Measurements from ENCODE around the gene STRA6. TPM values are rescaled to one million over a fixed set of nuclear protein-coding genes. Genes with fewer than 3 reads are reported as not detected.

Gene STRA6
- total RNA-seq, 3 donors from 2014 or later (not counting 1 experiment from before 2014, with no cell fraction given) = not detected

DNA sequence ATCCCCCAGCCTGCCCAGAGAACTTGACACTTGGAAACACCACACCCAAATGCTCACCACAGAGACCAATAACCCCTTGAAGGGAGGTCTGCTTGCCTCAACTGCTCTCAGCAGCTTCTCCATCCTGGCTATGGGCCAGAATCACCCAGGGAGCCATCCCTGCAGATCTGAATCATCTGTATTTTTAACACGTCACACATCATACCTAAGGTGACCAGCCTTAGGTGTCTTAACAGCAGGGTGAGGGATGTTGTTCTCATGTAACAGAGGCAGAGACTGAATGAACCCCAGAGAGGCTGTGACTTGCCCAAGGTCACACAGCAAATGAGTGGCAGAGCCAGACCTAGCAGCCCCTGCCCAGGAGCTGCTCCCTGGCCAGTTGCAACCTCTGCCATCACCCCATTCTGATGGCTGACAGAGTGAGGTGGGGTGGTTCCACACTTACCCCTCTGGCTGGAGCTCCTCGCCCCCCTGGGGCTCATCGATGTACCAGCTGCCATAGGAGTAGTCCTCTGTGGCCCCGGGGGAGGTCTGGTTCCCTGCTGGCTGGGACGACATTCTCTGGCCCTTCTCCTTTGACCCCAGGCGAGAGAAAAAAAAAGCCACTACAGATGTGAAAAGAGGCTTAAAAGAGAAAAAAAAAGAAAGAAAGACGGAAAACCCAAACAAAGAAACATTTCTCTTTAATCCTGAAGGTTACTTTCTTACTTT is 722 bp downstream of the STRA6 start:
- Mint-ChIP-seq H3K9me3 (no peaks in the 10 kb centered on the region), H3K4me1 (peaks cover 0 to 6% of the 10 kb centered on the region in 2 donors), H3K4me3 (no peak overlapping the region), H3K27ac (no peak overlapping the region), H3K36me3 (no peaks in the 10 kb centered on the region), H3K27me3 (ENCODE audit: low read depth in 2 of 2) (no peaks in the 10 kb centered on the region)
- TF ChIP-seq, protein P1, sequence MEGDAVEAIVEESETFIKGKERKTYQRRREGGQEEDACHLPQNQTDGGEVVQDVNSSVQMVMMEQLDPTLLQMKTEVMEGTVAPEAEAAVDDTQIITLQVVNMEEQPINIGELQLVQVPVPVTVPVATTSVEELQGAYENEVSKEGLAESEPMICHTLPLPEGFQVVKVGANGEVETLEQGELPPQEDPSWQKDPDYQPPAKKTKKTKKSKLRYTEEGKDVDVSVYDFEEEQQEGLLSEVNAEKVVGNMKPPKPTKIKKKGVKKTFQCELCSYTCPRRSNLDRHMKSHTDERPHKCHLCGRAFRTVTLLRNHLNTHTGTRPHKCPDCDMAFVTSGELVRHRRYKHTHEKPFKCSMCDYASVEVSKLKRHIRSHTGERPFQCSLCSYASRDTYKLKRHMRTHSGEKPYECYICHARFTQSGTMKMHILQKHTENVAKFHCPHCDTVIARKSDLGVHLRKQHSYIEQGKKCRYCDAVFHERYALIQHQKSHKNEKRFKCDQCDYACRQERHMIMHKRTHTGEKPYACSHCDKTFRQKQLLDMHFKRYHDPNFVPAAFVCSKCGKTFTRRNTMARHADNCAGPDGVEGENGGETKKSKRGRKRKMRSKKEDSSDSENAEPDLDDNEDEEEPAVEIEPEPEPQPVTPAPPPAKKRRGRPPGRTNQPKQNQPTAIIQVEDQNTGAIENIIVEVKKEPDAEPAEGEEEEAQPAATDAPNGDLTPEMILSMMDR (IDR thresholded peaks at IDR 0.05) = no peak
- H3K36me3 ChIP-seq (ENCODE audit: control insufficient read depth, insufficient read depth, low read length) = no peaks in the 10 kb centered on the region
- H3K4me1 ChIP-seq (ENCODE audit: control insufficient read depth, insufficient read depth, low read length) = no peaks in the 10 kb centered on the region
- H3K4me3 ChIP-seq (ENCODE audit: low read length) = no peak overlapping the region
- WGBS (ENCODE audit: insufficient coverage) = 67% methylated on average over 6 of the region's 7 CpGs
- no peaks in the 10 kb centered on the region for H3K27me3 ChIP-seq (ENCODE audit: control insufficient read depth, insufficient read depth, low read length)
- intact Hi-C loops (cut with micrococcal nuclease) = no loop called here
- no peak overlapping the region for H3K27ac ChIP-seq (ENCODE audit: low read length)
- H3K9me3 ChIP-seq (ENCODE audit: control insufficient read depth, insufficient read depth, low read length) = no peaks in the 10 kb centered on the region
- DNase-seq = no peak
- ATAC-seq = no peak

DNA sequence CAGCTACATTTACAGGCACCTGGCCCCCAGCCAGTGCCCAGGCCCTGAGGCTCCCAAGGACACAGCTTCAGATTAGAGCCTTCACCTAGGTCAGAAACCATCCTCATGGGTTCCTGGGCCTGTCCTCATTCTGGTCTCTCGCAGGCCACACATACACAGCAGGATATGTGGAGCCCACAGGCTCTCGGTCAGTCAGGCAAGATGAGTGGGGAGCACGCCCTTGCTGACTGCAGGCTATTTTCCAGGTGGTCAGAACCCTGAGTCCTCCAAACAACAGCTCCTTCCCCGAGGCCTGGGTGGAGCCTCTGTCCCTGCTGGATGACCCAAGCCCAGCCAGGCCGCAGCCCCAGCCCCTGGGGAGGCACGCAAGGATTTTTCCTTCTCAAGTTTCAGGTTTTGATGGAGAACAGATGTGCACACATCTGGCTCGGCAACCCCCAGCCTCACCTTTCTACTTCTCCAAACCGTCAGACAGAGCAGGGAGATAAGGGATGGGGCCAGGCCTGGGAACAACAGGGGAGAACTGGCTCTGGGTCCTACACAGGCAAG is 1.6 kb downstream of the STRA6 start:
- WGBS (ENCODE audit: insufficient coverage) = 87% methylated on average over 8 of the region's 8 CpGs
- TF ChIP-seq, protein P1 (IDR thresholded peaks at IDR 0.05) = no peak
- no peaks in the 10 kb centered on the region for H3K27me3 ChIP-seq (ENCODE audit: control insufficient read depth, insufficient read depth, low read length)
- no peak overlapping the region for H3K4me3 ChIP-seq (ENCODE audit: low read length)
- no peak overlapping the region for H3K27ac ChIP-seq (ENCODE audit: low read length)
- no peaks in the 10 kb centered on the region for H3K9me3 ChIP-seq (ENCODE audit: control insufficient read depth, insufficient read depth, low read length)
- H3K27me3 Mint-ChIP-seq (ENCODE audit: low read depth in 2 of 2) = no peaks in the 10 kb centered on the region
- H3K4me1 ChIP-seq (ENCODE audit: control insufficient read depth, insufficient read depth, low read length) = peaks cover 3% of the 10 kb centered on the region
- no peak overlapping the region for H3K4me3 Mint-ChIP-seq
- peaks cover 0 to 6% of the 10 kb centered on the region in 2 donors for H3K4me1 Mint-ChIP-seq
- H3K36me3 ChIP-seq (ENCODE audit: control insufficient read depth, insufficient read depth, low read length) = no peaks in the 10 kb centered on the region
- H3K27ac Mint-ChIP-seq = no peak overlapping the region
- no peak for ATAC-seq
- intact Hi-C loops (cut with micrococcal nuclease) = no loop called here
- DNase-seq = no peak
- no peaks in the 10 kb centered on the region for H3K36me3 Mint-ChIP-seq
- H3K9me3 Mint-ChIP-seq = no peaks in the 10 kb centered on the region

DNA sequence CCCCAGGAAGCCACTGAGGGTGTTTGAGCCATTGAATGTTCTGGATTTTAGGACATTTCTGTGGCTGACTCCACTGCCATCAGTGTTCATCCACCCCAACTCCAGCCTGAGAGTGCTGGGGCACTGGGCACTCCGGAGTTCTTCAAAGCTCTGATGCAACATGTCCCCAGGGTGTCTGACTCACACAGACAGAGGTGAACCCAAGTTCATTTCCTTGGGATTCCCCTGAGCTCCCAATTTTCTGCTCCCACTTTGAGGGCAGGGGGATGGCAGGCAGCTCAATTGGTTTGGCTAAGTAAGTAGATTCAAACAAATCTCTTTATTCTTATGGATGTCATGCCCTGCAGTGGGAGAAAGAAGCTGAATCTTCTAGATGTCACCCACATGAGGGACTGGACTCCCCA is 2.2 kb downstream of the STRA6 start:
- intact Hi-C loops (cut with micrococcal nuclease) = no loop called here
- no peak overlapping the region for H3K4me3 Mint-ChIP-seq
- ATAC-seq = no peak
- no peaks in the 10 kb centered on the region for H3K9me3 Mint-ChIP-seq
- no peak overlapping the region for H3K27ac Mint-ChIP-seq
- H3K4me3 ChIP-seq (ENCODE audit: low read length) = no peak overlapping the region
- H3K27me3 Mint-ChIP-seq (ENCODE audit: low read depth in 2 of 2) = no peaks in the 10 kb centered on the region
- H3K27ac ChIP-seq (ENCODE audit: low read length) = no peak overlapping the region
- H3K27me3 ChIP-seq (ENCODE audit: control insufficient read depth, insufficient read depth, low read length) = no peaks in the 10 kb centered on the region
- H3K36me3 ChIP-seq (ENCODE audit: control insufficient read depth, insufficient read depth, low read length) = no peaks in the 10 kb centered on the region
- no peaks in the 10 kb centered on the region for H3K9me3 ChIP-seq (ENCODE audit: control insufficient read depth, insufficient read depth, low read length)
- TF ChIP-seq, protein P1 (IDR thresholded peaks at IDR 0.05) = no peak
- H3K36me3 Mint-ChIP-seq = no peaks in the 10 kb centered on the region
- DNase-seq = no peak
- WGBS (ENCODE audit: insufficient coverage) = 81% methylated on average over 1 of the region's 1 CpG
- peaks cover 0 to 6% of the 10 kb centered on the region in 2 donors for H3K4me1 Mint-ChIP-seq
- H3K4me1 ChIP-seq (ENCODE audit: control insufficient read depth, insufficient read depth, low read length) = peaks cover 3% of the 10 kb centered on the region

DNA sequence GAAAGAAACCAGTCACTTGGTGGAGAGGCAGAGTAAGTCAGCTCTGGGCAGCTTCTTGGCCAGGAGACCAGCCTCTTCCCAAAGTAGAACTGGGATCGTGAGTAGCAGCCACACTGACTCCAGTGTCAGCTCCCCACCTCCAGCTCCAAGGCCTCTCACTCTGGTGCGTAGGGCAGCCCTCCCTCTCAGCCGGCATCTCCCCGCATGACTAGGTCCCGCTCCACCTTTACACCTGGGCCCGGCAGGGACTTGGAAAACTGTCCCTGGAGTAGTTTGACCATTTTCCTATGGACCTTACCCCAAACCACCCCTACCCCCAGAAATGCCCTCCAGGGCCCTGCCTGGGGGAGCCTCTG is 3.3 kb downstream of the STRA6 start:
- Histone ChIP-seq H3K9me3 (ENCODE audit: control insufficient read depth, insufficient read depth, low read length) (no peaks in the 10 kb centered on the region), H3K27me3 (ENCODE audit: control insufficient read depth, insufficient read depth, low read length) (no peaks in the 10 kb centered on the region), H3K4me1 (ENCODE audit: control insufficient read depth, insufficient read depth, low read length) (peaks cover 3% of the 10 kb centered on the region), H3K27ac (ENCODE audit: low read length) (no peak overlapping the region), H3K4me3 (ENCODE audit: low read length) (no peak overlapping the region), H3K36me3 (ENCODE audit: control insufficient read depth, insufficient read depth, low read length) (no peaks in the 10 kb centered on the region)
- DNase-seq = no peak
- Mint-ChIP-seq H3K9me3 (no peaks in the 10 kb centered on the region), H3K4me1 (no peaks in the 10 kb centered on the region), H3K4me3 (no peak overlapping the region), H3K27me3 (ENCODE audit: low read depth in 2 of 2) (no peaks in the 10 kb centered on the region), H3K27ac (no peak overlapping the region), H3K36me3 (no peaks in the 10 kb centered on the region)
- no peak for ATAC-seq
- intact Hi-C loops (cut with micrococcal nuclease) = no loop called here
- TF ChIP-seq, protein P1 (IDR thresholded peaks at IDR 0.05) = no peak
- WGBS (ENCODE audit: insufficient coverage) = 90% methylated on average over 6 of the region's 6 CpGs
